ENCODE data around the gene MARCHF4. TPM values are rescaled to one million over a fixed set of nuclear protein-coding genes. Genes with fewer than 3 reads are reported as not detected.

The MARCHF4 gene
- total RNA-seq, 2 experiments from 2014 or later, result not detected

DNA sequence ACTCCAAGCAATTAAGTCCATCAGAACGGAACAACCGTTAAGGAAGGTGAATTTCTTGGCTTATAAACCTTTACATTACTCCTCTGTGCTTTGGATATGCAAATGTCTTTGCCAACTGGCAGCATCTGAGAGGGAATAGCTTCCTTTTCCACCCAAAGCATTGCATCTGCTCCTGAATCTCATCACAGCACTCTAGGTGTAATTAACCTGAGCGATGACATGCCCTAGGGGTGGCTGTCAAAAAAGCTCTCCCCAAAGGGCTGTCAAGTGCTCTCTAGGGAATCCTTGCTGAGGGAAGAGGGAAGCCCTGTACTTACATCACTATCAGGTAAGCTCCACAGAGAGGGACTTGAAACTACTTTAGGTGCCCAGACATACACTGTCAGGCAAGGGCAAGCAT is 34.5 kb upstream of the MARCHF4 start:
- no peaks in the 10 kb centered on the region for H3K36me3 Mint-ChIP-seq (ENCODE audit: low read depth)
- H3K9me3 Mint-ChIP-seq, result no peaks in the 10 kb centered on the region
- no peak overlapping the region for H3K27ac Mint-ChIP-seq
- ChIA-PET POLR2A (no interaction called here), CTCF (no interaction called here)
- peaks cover 11% of the 10 kb centered on the region for H3K4me1 Mint-ChIP-seq
- no peak overlapping the region for H3K4me3 Mint-ChIP-seq
- no peak for DNase-seq
- peaks cover 18% of the 10 kb centered on the region for H3K27me3 Mint-ChIP-seq

DNA sequence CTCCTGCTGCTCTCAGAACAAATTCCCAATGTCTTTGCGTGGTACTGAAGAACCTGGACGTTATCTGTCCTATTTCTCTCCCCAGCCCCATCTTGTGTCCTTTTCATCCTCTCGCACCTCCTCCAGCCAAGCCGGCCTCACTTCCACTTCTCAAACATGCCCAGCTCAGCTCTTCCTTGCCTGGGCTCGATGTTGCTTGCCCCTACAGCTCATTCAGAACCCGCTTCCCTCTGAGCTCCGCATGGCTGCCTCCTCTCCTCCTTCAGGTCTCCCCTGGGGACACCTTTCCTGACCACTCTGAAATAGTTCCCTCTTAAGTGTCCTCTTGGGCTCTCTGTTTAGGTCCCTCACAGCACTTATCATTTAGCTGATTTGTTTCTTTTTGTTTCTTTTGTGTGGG is 33.3 kb upstream of the MARCHF4 start:
- CTCF ChIA-PET, result interaction anchor here (0.8 to 3.4 kb wide), 8 partner anchors 8 to 295 kb away, joined by 3 to 23 read pairs (median 6); partner anchors contain the start of gene SMARCAL1
- no peak overlapping the region for H3K4me3 Mint-ChIP-seq
- H3K27ac Mint-ChIP-seq, result no peak overlapping the region
- no peaks in the 10 kb centered on the region for H3K36me3 Mint-ChIP-seq (ENCODE audit: low read depth)
- peaks cover 3% of the 10 kb centered on the region for H3K4me1 Mint-ChIP-seq
- POLR2A ChIA-PET, result no interaction called here
- H3K9me3 Mint-ChIP-seq, result no peaks in the 10 kb centered on the region
- peaks cover 18% of the 10 kb centered on the region for H3K27me3 Mint-ChIP-seq
- no peak for DNase-seq

DNA sequence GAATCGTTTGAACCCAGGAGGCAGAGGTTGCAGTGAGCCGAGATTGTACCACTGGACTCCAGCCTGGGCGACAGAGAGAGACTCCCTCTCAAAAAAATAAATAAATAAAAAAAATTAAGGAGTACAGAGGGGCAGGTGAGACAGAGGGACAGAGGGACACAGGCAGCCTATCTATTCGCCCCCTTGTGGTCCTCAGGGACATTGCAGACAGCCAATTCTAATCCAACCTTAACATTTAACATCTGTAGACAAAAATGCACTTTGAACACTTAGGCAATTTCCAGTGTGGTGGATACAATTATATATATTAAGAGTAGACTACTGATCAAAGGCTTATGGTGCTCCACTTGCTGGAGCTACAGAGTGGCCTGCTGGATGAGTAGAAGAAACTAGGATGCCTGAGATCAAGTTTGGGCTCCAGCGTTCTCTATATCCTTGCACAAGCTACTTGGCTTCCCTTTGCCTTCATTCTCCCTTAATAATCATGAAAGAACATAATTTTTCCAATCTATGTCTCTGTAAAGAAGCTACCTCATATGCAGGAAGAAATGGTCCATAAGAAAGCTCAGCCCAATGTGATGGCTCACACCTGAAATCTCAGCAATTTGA is 31.8 kb upstream of the MARCHF4 start:
- no peaks in the 10 kb centered on the region for H3K9me3 Mint-ChIP-seq
- H3K27me3 Mint-ChIP-seq, result peaks cover 18% of the 10 kb centered on the region
- POLR2A ChIA-PET, result no interaction called here
- H3K4me3 Mint-ChIP-seq, result no peak overlapping the region
- no peaks in the 10 kb centered on the region for H3K4me1 Mint-ChIP-seq
- peak; percentile 45 for DNase-seq
- H3K27ac Mint-ChIP-seq, result no peak overlapping the region
- CTCF ChIA-PET, result interaction anchor here (0.7 to 3.4 kb wide), 23 partner anchors 10 to 702 kb away, joined by 3 to 23 read pairs (median 4); partner anchors contain the start of genes SMARCAL1 and XRCC5
- H3K36me3 Mint-ChIP-seq (ENCODE audit: low read depth), result no peaks in the 10 kb centered on the region

DNA sequence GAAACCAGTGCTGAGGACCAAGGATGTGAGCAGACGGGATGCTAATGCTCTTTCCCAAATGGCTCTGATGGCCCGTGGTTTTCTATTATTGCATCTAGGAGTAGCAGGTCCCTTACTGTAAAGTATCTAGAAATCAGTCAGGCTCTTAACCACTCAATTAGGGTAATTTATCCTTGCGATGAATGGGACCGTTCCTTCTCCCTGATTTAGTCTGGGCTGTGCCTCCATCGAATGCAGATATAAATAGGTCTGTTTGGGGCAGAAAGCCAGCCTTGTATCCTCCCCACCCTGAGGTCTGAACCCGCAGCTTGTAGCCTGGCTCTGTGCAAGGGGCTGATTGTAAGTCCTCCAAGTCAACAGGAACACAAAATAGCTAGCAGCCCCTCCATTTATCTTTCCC is 30.5 kb upstream of the MARCHF4 start:
- Mint-ChIP-seq H3K36me3 (ENCODE audit: low read depth) (no peaks in the 10 kb centered on the region), H3K27ac (no peak overlapping the region), H3K9me3 (no peaks in the 10 kb centered on the region), H3K4me1 (no peaks in the 10 kb centered on the region), H3K27me3 (peaks cover 13% of the 10 kb centered on the region), H3K4me3 (no peak overlapping the region)
- DNase-seq, result no peak
- ChIA-PET CTCF (interaction anchor here (1.2 to 3.5 kb wide), 5 partner anchors 10 to 293 kb away, joined by 3 to 23 read pairs (median 9); partner anchors contain the start of genes SMARCAL1 and XRCC5), POLR2A (no interaction called here)

DNA sequence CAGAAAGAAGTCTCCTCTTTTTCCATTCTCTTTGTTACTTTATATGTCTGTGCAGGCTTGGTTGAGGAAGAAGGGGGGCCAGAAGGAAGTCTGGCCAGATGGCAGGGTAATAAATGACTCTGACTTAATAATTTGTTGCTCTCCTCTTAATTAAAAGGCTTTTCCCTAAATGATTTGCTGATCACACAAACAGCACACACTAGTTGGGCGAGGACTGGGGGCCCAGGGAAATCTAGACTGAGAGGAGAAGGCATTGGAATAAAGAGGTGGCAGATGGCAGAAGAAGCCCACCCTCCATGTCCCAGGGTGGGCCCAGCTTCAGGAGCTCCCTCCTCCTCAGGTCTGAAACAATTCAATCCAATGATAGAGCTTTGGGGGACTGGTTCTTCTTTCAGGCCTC is 27.3 kb upstream of the MARCHF4 start:
- H3K27me3 Mint-ChIP-seq, result peaks cover 11% of the 10 kb centered on the region
- CTCF ChIA-PET, result interaction anchor here (1.0 to 1.6 kb wide), 3 partner anchors 12 to 289 kb away, joined by 3 read pairs; partner anchors contain the start of gene SMARCAL1
- H3K4me3 Mint-ChIP-seq, result no peak overlapping the region
- no peaks in the 10 kb centered on the region for H3K4me1 Mint-ChIP-seq
- DNase-seq, result no peak
- no peaks in the 10 kb centered on the region for H3K36me3 Mint-ChIP-seq (ENCODE audit: low read depth)
- no peak overlapping the region for H3K27ac Mint-ChIP-seq
- H3K9me3 Mint-ChIP-seq, result no peaks in the 10 kb centered on the region
- POLR2A ChIA-PET, result no interaction called here

DNA sequence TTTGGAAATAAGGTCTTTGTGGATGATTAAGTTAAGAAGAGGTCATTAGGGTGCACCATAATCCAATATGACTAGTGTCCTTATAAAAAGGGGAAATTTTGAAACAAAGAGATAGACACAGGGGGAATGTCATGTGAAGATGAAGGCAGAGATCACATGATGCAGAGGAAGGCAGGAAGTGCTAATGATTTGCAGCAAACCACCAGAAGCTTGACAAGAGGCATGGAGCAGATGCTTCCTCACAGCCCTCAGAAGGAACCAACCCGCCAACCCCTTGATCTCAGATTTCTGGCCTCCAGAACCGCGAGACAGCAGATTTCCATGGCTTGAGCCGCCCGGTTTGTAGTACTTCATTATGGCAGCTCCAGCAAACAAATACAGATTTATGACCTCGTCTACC is 22.6 kb upstream of the MARCHF4 start:
- Mint-ChIP-seq H3K9me3 (no peaks in the 10 kb centered on the region), H3K4me1 (no peaks in the 10 kb centered on the region)
- POLR2A ChIA-PET, result no interaction called here

DNA sequence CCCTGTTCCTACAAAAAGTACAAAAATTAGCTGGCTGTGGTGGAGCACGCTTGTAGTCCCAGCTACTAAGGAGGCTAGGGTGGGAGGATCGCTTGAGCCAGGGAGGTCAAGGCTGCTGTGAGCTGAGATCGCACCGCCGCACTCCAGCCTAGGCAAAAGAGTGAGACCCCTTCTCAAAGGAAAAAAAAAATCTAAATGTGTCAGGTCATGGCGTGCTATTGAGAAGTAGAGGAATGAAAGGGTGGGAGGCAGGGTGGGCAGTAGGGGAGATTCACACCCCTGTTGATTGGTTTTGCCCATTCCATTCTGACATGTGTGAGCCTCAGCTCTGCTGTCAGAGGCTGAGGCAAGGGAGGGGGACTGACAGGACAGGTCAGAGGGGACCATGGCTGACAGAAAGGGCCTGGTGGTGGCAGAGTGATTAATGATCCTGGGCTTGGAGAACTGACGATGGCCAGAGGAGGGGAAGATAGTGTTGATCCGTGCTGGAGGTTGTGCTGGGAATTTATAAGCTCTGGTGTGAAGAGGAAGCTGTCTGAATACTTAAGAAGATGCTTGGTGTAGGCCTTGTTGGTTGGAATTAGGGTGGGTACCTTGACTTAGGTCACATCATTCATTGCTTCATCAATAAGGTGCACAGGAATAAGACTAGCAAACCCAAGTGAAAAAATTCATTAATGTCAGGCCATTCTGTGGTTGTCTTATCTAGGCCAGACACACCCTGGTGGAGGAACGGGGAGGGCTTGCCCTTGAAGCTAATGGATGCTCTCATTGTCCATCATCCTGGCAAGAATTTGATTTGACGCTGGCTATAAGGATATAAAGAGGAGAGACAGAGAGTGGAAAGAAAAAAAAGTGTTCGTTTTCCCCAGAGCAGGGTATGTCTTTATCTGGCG is 20.9 kb upstream of the MARCHF4 start:
- DNase-seq, result no peak
- CTCF ChIA-PET, result interaction anchor here (2.0 kb wide), 1 partner anchor 10 kb away, joined by 6 read pairs; no protein-coding TSS in a partner anchor

More for the DNA sequence above, 22.6 kb upstream of the MARCHF4 start:
- peaks cover 11% of the 10 kb centered on the region for H3K27me3 Mint-ChIP-seq
- no peak overlapping the region for H3K4me3 Mint-ChIP-seq
- CTCF ChIA-PET, result no interaction called here
- H3K36me3 Mint-ChIP-seq (ENCODE audit: low read depth), result no peaks in the 10 kb centered on the region
- no peak overlapping the region for H3K27ac Mint-ChIP-seq
- no peak for DNase-seq

DNA sequence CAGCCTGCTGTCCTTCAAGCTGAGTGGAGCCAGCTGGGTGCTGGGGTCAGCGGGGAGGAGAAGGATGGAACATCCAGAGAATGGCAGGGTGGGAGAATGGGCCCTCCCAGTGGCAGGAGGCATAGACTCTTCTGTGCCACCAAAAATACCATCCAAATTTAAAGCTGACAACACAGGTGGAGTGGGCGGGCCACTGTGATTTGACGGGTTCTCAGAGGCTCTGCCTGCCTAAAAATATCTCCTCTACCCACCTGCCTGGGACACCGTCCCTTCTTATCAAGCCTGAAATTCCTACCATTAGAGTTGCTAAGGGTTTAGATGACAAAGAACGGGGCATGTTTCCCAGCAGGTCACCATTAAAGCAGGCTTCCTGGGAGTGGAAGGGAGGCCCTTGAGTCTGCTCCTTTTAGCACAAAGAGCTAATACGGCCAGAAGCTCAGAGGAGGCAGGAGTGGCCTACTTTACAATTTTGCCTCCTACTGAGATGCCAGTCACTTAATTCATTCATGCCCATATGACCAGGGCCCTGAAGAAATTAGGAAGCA is 19.8 kb upstream of the MARCHF4 start:
- ChIA-PET POLR2A (no interaction called here), CTCF (interaction anchor here (2.0 kb wide), 1 partner anchor 12 kb away, joined by 6 read pairs; no protein-coding TSS in a partner anchor)
- Mint-ChIP-seq H3K27me3 (peaks cover 11% of the 10 kb centered on the region), H3K36me3 (ENCODE audit: low read depth) (no peaks in the 10 kb centered on the region), H3K27ac (no peak overlapping the region), H3K4me1 (peaks cover 11% of the 10 kb centered on the region), H3K4me3 (no peak overlapping the region), H3K9me3 (no peaks in the 10 kb centered on the region)
- DNase-seq, result no peak

More for the DNA sequence above, 20.9 kb upstream of the MARCHF4 start:
- H3K27me3 Mint-ChIP-seq, result peaks cover 11% of the 10 kb centered on the region
- no peaks in the 10 kb centered on the region for H3K9me3 Mint-ChIP-seq
- H3K36me3 Mint-ChIP-seq (ENCODE audit: low read depth), result no peaks in the 10 kb centered on the region
- POLR2A ChIA-PET, result no interaction called here
- no peak overlapping the region for H3K4me3 Mint-ChIP-seq
- peaks cover 8% of the 10 kb centered on the region for H3K4me1 Mint-ChIP-seq
- H3K27ac Mint-ChIP-seq, result no peak overlapping the region

DNA sequence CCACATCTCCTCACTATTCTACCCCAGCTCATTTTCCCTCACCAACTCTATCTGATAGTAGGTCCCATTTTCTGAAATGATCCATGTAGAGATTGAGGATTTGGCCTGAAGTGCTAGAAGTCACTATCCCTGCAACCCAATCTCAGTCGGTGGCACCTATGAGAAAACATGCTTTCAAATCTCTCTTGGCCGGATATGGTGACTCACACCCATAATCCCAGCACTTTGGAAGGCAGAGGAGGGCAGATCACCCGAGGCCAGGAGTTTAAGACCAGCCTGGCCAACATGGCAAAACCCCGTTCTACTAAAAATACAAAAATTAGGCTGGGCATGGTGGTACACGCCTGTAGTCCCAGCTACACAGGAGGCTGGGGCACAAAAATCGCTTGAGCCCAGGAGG is 19.1 kb upstream of the MARCHF4 start:
- no peak for DNase-seq
- no peak overlapping the region for H3K27ac Mint-ChIP-seq
- H3K4me1 Mint-ChIP-seq, result peaks cover 11% of the 10 kb centered on the region
- H3K4me3 Mint-ChIP-seq, result no peak overlapping the region
- CTCF ChIA-PET, result no interaction called here
- peaks cover 11% of the 10 kb centered on the region for H3K27me3 Mint-ChIP-seq
- POLR2A ChIA-PET, result no interaction called here
- H3K36me3 Mint-ChIP-seq (ENCODE audit: low read depth), result no peaks in the 10 kb centered on the region
- no peaks in the 10 kb centered on the region for H3K9me3 Mint-ChIP-seq

DNA sequence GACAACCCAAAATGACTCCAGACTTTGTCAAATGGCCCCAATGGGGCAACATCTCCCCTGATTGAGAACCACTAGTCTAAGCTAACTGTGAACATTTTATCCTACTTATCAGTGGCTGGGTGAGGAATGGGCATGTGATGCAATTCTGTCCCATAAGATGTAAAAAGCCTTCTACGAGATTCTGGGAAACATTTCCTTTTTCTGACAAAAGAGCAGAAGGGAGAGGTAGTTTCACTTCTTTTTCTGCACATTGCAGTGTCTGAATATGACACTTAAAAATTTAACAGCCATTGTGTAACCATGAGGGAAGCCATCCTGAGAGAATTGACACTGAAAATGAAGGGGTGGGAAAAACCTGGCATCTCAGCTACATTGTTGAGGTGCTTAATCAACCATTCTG is 17.3 kb upstream of the MARCHF4 start:
- H3K27me3 Mint-ChIP-seq, result no peaks in the 10 kb centered on the region
- no peaks in the 10 kb centered on the region for H3K36me3 Mint-ChIP-seq (ENCODE audit: low read depth)
- CTCF ChIA-PET, result interaction anchor here (0.8 kb wide), 1 partner anchor 14 kb away, joined by 3 read pairs; no protein-coding TSS in a partner anchor
- no peak overlapping the region for H3K4me3 Mint-ChIP-seq
- no peak for DNase-seq
- H3K4me1 Mint-ChIP-seq, result peaks cover 11% of the 10 kb centered on the region
- POLR2A ChIA-PET, result interaction anchor here (1.3 kb wide), 1 partner anchor 37 kb away, joined by 4 read pairs; no protein-coding TSS in a partner anchor
- H3K27ac Mint-ChIP-seq, result no peak overlapping the region
- no peaks in the 10 kb centered on the region for H3K9me3 Mint-ChIP-seq

DNA sequence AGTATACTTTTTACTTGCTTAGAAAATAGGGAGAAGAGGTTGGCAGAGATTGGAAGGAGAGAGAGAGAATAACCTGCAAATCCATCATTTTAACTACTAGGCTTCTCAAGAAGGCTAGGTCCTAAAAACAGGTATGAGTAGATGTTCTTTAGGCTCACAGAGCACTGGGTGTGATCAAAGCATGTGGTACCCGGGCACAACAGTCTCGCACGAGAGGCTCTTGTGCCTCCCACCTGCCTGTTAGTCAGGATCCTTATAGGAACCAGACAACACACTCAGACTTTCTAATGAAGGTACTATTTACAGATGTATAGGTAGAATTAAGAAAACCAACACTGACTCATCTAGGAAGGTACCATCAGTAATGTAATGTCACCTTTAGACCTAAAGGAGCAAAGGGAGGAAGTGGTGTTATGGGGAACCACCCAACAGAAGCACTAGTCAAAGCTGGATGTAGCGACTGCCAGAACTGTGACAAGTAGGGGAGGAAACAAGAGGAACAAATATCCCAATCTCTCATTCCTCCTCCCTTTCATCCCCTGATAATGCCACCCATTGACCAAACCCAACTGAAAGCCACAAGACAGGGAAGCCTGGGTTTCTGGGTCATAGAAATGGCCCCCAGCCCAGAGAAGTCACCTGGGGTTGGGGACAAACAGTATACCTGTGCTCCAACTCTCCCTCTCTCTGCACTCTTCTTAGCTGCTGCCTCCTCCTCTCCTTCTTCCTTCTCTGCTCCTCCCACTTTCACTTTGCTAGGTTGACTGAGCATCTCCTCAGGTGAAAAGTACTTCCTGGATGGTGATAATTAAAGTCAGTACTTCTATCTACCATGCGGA is 16.0 kb upstream of the MARCHF4 start:
- no peak for DNase-seq
- Mint-ChIP-seq H3K27ac (no peak overlapping the region), H3K9me3 (no peaks in the 10 kb centered on the region), H3K36me3 (ENCODE audit: low read depth) (no peaks in the 10 kb centered on the region), H3K4me1 (peaks cover 11% of the 10 kb centered on the region), H3K27me3 (no peaks in the 10 kb centered on the region), H3K4me3 (no peak overlapping the region)
- POLR2A ChIA-PET, result interaction anchor here (1.3 kb wide), 1 partner anchor 35 kb away, joined by 4 read pairs; no protein-coding TSS in a partner anchor
- CTCF ChIA-PET, result interaction anchor here (1.0 kb wide), 2 partner anchors 16 kb away, joined by 3 to 4 read pairs; no protein-coding TSS in a partner anchor

DNA sequence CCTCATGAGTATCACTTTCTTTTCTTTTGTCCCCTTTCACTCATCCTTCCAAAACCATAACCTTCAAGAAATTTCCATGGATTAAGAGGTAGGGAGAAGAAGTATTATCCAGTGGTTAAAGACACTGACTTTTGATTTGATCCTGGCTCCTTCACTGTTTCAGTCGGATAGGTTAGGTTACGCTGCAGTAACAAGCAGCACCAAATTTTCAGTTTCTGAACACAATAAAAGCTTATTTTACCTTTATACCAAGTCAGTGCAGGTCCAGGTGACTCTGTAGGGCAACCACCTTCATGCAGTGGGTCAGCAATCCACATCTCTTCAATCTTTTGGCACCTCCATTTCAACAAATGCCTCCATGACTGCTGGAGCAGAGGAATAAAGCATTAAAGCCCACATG is 15.0 kb upstream of the MARCHF4 start:
- CTCF ChIA-PET, result interaction anchor here (1.0 kb wide), 1 partner anchor 17 kb away, joined by 3 read pairs; no protein-coding TSS in a partner anchor
- no peak overlapping the region for H3K27ac Mint-ChIP-seq

More for the DNA sequence above, 15.0 kb upstream of the MARCHF4 start:
- Mint-ChIP-seq H3K36me3 (ENCODE audit: low read depth) (no peaks in the 10 kb centered on the region), H3K27me3 (no peaks in the 10 kb centered on the region), H3K4me3 (no peak overlapping the region), H3K4me1 (peaks cover 11% of the 10 kb centered on the region), H3K9me3 (no peaks in the 10 kb centered on the region)
- POLR2A ChIA-PET, result no interaction called here
- no peak for DNase-seq
